ENCODE results near the gene ADAM33.

Gene ADAM33

DNA sequence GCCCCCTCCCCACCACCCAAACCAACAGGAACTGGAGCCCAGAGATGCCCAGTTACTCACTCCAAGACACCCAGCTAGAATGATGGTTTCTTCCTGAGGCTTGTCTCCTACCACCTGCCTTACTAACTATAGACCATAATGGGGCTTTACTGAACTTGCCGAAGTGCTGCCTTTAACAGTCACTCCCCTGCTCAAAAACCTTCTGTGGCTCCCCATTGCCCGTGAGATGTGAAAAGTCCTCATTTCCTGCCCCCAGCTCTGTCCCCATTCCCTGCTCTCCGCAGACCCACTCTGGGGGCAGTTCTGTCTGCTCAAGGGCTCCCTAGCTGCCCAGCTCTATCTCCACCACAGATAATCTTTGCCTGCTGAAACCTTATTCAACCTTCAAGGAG lies 25.7 kb upstream of the ADAM33 start:
- DNase-seq (ENCODE audit: insufficient read length, low spot score) (no peak), FAIRE-seq (no peak)

DNA sequence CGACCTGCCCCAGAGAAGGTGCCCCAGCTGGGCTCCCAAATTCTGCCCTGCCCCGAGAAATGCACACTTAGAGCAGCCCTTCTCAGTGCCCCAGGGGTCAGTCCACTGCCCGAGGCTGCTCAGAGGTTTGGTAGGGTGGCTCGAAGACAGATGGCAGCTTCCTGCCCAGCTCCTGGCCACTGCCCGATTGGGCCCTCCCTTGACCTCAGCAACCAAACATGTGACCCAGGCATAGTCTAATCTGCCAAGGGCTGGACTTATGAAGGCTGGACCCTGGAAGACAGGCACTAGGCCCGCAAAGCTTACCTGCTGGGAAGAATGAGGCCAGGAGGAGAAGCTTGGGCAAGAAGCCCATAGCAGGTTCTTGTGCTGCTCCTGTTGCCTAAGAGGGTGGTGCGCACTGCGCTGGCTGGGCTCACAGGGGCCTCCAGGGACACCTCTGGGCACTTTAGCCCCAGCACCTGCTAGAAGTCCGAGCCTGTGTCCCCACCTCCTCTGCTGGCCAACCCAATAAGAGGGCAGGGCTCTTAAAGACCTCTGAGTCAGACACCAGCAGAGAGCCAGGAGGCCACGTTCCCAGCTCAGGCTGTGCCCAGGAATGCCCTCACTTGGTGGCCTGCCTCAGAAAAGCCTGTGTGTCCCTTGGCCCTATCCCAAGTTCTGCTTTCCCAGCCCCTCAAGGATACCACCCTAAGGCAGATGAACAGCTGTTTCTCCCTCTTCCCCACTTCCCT lies 25.1 kb upstream of the ADAM33 start:
- DNase-seq (ENCODE audit: insufficient read length, low spot score) = no peak
- FAIRE-seq = no peak

DNA sequence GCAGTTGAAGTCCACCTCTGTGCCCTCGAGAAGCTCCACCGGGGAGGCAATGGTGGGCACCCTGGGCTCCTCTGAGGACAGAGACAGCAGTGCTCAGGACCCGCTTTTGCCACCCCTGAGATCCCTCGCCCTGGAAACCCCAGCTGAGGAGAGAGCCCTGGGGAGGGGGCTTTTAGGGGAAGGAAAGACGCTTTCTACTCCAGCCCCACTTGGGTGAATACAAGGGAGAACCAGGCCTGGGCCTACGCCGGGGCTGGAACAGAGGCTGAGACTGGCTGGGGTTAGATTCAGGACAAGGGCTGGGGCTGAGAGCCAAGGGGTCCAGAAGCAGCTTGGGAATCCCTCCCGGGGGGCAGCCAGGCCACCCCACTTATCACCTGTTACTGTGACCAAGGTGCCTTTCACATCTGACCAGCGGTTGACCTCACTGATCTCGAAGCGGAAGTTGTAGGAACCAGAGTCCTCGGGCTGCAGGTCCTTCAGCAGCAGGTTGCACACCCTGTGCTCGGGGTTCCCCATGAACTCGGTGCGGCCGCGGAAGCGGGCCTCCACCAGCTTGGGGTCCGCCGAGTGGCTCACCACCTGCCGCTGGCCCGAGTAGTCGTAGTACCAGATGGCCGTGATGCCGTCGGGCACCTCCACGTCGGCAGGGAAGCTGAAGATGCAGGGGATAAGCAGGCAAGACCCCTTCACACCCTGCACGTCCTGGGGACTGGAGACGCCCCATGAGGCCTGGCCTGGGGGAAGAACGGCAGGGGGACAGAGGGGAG lies 24.3 kb upstream of the ADAM33 start:
- DNase-seq (ENCODE audit: insufficient read length, low spot score) (no peak), FAIRE-seq (no peak)

DNA sequence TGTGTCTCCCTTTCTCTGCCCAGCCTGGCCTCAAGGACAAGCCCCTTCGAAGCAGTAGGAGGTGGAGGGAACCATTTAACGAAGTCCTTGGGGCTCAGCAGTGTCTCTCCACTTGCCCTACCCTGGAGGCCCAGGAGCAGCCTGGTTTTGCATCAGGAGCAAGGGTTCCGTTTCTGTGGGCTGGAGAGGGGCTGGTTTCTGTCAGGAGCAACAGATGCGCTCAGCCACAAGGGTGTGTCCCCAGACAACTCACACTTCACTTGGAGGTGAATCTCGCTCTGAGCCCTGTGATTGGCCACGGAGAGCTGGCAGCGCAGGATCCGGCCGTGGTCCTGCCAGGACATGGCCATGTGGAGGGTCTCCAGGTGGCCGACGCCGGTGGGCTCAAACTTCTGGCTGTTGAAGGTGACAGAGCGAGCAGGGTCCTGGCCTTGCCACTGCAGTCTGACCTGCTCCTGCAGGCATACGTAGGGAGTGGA lies 23.7 kb upstream of the ADAM33 start:
- no peak for DNase-seq (ENCODE audit: insufficient read length, low spot score)

DNA sequence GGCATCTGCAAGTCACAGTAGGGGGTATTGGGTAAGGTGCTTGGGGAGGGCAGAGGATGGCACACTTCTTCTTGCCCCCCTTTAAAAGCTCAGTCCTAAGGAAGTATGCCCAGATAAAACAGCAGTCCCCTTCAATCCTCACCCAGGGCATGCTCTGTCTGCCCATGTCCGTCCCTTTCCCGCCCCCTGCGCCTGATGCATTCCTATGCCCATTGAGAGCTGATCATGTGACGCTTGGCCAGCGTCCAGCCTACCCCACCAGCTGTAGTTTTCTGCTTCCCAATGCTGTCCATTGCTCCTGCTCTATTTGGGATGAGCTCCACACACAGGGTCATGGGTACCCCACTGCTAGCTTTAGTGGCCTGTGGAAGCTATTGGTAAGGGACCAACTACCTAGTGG lies 22.3 kb upstream of the ADAM33 start:
- DNase-seq (ENCODE audit: insufficient read length, low spot score) (no peak), FAIRE-seq (no peak)

More for the DNA sequence above, 23.7 kb upstream of the ADAM33 start:
- FAIRE-seq = no peak

DNA sequence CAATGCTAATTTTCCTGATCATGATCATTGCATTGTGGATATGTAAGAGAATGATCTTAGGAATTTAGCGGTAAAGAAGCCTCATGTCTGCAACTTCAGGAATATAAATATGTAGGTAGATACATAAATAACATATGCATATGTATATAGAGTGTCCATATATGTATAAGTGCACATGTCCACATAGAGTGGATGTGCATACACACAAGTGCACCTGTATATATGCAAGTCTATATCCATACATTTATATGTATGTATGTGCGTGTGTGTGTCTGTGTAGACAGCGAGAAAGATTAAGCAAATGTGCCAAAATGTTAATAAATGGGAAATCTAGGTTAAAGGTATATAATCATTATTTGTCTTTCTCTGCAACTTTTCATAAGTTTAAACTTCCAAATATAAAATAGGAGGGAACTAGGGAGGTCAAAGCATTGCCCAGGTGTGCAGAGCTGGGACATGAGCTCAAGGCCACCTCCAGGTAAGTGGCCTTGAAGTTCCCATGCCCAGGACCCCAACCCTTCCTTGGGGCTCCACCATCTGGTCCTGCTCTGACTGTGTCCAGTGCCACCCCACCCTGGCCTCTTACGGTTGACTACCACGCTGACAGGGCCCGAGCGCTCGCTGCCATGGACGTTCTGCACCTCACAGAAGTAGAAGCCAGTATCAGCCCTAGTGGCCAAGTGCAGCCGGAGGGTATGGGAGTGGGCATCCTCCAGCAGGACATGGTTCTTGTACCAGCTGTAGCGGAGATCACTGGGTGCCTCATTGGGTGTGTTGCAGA lies 21.0 kb upstream of the ADAM33 start:
- no peak for FAIRE-seq
- DNase-seq (ENCODE audit: insufficient read length, low spot score) = no peak

DNA sequence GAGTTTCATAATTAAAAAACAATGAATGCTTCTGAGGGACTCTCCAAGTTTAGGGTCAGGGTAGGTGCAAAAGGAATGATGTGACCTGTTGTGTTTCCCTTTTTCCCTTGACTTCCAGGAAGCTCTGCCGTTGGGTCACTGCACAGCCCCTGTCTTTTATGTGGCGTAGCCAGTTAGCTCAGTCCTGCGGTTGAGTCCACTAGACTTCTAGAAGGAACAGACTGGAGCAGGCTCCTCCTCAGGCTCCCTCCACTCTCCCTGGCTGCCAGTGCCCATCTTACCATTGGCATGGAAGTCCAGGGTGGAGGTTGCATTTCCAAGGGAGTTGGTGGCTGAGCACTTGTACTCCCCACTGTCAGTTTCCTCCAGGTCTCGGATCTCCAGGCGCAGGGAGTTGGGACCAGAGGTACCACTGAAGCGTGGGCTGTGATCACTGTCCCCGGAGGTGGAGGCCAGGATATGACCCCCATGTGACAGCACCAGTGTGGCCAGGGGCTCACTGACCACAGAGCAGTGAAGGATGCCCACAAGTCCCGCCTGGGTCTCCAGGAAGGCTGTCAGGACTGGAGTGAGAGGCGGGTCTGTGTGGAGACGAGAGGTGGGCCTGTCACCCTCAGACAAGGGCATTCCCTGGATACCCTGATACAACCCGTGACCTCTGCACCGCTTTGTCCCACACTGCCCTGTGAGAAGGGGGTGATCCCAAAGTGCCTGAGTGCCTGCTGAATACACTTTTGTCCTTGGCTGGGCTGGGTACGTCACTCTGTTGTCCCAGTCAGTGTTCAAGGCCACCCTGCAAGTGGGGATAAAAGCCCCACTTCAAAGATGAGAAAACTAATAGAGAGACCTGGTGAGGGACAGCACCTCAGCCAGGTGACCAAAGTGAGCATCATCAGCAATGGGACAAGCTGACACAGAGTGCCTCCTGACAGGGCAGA lies 19.5 kb upstream of the ADAM33 start:
- FAIRE-seq (no peak), DNase-seq (ENCODE audit: insufficient read length, low spot score) (no peak)

DNA sequence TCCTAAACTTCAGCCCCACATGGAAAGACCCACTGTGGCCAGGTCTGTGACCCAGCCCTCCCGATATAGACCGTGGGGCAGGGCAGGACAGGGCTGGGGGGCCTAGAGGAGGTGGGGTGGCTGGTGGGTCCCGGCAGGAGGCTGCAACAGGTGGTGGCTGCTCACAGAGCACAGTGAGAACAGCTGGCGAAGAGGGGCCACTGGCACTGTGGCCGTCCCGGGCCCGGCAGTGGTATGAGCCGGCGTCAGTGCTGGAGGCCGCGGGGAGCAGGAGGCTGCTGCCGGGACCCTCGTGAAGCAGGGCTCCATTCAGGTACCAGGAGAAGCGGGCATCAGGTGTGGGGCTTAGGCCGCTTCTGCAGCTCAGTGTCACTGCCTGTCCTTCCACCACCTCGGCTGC lies 17.2 kb upstream of the ADAM33 start:
- DNase-seq (ENCODE audit: insufficient read length, low spot score) (no peak), FAIRE-seq (no peak)

DNA sequence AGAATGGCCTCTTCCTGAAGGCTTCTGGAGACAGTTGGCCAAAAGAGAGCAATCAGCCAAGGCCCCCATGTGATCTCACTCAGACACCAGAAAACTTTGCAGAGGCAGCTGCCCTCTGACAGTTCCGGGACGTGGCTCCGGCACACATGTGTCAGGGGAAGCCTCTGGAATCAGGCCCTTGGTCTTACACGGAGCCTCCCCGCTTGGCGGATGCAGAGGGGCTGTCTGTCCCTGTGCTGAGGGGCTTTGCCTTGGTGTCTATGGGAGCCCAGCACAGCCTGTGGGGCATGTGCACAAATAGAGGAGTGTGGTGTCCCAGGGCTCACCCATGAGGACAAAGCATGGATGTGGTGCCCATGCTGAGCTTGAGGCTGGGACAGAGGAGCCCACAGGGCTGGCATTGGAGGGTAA lies 16.8 kb upstream of the ADAM33 start:
- no peak for FAIRE-seq

DNA sequence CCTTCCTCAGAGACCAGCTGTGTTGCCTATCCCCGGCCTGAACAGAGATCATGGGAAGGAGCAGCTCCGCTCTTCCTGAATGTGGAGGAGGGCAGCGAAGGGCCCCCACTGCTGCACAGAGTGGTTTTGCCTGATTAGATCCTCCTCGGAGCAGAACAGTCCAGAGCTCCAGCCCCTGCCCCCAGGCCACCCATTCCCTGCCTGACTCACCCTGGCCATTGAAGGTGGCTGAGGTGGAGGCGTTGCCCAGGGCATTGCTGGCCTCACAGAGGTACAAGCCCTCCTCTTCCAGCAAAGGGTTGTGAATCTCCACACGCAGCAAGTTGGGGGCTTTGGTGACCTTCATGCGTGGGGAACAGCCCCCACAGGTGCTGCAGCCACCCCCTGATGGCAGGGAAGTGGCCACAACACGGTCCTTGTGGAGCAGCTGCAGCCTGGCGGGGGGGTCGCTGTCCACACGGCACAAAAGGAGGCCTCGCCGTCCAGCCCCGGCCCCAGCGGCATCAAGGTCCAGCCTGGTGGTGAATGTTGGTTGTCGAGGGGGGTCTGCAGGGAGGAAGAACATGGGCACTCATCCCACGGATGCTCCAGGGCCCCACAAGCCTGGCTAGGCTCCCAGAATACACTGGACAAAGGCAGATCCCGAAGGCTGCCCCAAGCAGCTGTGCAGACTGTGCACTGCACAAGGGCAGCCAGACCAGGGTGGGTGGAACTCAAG lies 15.9 kb upstream of the ADAM33 start:
- no peak for FAIRE-seq
- no peak for DNase-seq (ENCODE audit: insufficient read length, low spot score)

More for the DNA sequence above, 16.8 kb upstream of the ADAM33 start:
- no peak for DNase-seq (ENCODE audit: insufficient read length, low spot score)

DNA sequence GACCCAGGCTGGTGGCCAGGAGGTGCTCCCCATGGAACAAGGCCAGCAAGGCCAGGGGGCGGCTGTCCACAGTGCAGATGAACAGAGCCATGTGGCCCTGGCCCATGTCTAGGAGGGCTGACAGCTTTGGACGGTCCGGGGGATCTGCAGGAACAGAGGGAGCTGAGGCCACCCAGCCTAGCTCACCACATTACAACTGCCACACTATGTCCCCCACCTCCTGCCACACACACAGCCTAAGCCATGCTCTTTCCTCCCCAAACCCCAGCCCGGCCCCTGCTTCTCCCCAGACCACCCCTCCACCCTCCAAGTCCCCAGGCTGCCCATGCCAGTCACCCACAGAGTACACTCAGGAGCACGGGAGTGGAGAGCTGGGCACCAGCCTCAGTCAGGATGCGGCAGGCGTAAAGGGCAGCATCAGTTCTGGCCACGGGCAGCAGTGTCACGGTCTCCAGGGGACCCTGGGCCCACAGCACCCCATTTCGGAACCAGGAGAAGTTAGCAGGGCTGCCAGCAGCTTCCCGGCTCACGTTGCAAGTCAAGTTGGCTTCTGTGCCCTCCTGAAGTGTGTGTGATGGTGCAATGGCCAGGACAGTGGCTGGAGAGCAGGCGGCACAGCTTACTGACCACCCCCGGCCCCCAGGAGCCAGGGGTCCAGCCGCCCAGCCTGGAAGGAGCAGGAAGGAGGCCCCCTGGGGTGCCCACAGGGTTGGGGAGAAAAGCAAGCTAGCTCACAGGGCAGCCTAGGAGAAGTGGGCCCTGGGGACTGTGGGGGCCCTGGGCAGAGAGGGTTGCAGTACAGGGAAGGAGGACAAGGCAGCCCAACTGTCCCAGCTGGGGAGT lies 15.2 kb upstream of the ADAM33 start:
- DNase-seq (ENCODE audit: insufficient read length, low spot score) (no peak), FAIRE-seq (no peak)

DNA sequence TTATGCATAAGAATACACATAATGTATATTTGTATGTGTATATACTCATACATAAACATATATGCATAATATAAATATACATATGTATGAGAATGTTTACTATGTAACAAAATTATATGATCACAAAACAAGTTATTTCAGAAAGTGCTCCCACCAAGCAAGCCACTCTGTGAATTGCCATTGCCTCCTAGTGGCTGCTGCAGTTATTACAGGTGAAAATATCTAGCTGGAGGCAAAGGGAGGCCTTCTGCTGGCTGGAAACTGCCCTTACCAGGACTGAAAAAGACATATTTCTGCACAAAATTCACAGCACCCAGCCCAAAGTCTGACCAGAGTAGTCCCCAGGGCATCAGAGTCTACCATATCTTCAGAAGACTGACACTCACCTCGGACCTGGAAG lies 14.4 kb upstream of the ADAM33 start:
- FAIRE-seq = no peak
- DNase-seq (ENCODE audit: insufficient read length, low spot score) = no peak

DNA sequence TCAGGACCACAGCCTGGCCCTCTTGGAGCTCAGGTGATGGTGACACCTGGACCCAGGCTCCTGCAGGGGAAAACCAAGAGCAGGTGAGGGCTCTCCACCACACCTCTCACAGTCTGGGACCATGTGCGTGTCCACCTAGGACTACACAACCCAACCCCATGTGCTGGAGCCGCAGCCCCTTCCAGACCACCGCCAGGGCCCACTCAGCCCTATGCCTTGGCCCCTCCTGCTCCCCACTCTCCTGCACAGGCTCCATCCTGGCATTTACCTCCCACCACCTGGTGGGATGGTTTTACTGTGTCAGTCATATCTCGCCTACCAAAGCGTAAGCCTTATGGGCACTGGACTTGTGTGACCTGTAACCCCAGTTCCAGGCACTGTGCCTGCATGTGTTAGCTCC lies 13.1 kb upstream of the ADAM33 start:
- FAIRE-seq (no peak), DNase-seq (ENCODE audit: insufficient read length, low spot score) (no peak)

DNA sequence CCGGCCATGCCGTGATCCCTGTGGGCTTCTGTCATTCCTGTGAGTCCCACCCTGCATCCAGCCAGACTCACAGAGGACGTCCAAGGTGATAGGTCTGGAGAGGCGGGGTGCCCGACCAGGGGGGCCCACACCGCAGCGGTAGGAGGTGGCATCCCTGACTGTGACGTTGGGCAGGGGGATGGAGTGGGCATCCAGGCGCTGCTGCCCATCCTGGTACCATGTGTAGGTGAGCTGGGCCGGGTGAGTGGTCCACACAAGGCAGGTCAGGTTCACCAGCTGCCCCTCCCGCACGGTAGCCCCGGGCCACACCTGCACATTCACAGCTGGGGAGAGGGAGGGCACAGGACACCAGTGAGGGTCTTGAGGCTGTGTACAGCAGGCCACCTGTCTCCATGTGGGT lies 11.6 kb upstream of the ADAM33 start:
- no peak for FAIRE-seq
- DNase-seq (ENCODE audit: insufficient read length, low spot score) = no peak

DNA sequence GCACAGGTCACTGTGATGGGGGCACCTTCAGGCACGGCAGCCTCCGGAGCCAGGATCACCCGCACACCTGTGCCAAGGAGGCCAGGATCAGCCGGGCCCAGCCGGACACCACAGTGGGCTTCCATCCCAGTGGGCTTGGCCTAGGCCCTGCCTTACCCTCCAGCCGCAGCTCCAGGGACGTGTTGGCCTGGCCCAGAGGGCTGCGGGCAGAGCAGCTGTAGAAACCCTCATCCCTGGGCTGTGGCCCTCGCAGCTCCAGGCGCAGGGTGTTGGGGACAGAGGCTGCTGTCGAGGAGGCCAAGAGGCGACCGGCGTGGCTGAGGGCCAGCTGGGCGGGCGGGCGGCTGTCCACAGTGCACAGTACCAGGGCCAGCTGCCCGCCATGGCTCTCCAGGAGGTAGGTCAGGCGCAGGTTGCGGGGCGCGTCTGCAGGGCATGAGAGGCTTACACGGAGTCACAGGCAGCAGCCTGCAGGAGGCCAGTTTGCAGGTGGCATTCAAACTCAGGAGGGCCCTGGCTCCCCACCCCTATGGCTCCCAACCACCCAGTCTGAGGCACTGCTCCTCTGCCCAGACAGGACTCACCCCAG lies 11.0 kb upstream of the ADAM33 start:
- DNase-seq (ENCODE audit: insufficient read length, low spot score) = no peak
- no peak for FAIRE-seq

DNA sequence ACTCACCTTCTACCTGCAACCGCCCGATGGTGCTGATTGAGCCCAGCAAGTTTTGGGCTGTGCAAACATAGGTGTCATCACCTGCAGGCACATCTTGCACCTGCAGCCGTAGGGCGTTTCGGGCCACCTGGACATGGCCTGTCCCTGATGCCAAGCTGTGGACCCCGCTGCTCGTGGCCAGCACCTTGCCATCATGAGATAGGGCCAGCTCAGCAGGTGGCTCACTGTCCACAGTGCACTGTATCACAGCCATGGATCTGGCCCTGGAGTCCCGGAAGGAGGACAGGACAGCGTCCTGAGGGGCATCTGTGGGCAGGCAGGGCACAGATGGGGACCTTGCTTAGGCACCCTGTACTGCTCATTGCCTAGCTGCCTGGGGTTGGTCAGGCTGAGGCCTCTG lies 10.1 kb upstream of the ADAM33 start:
- FAIRE-seq = no peak

DNA sequence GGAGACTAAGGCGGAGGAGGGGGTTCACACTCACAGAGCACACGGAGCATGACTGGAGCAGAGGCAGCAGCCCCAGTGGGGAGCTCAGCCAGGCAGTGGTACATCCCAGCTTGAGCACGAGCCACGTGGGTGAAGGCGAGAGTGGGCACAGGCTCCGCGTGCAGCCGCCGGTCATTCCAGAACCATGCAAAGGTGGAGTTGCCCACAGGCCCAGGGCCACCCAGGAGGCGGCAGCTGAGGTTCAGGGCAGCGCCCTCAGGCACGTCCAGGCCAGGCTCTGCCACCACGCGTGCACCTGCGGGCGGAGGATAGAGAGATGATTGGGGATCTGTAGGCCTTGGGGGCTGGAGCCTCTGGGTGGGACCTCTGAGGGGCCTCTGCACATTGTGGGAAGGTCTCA lies 9.5 kb upstream of the ADAM33 start:
- FAIRE-seq (no peak), DNase-seq (ENCODE audit: insufficient read length, low spot score) (no peak)

More for the DNA sequence above, 10.1 kb upstream of the ADAM33 start:
- DNase-seq (ENCODE audit: insufficient read length, low spot score) = no peak

DNA sequence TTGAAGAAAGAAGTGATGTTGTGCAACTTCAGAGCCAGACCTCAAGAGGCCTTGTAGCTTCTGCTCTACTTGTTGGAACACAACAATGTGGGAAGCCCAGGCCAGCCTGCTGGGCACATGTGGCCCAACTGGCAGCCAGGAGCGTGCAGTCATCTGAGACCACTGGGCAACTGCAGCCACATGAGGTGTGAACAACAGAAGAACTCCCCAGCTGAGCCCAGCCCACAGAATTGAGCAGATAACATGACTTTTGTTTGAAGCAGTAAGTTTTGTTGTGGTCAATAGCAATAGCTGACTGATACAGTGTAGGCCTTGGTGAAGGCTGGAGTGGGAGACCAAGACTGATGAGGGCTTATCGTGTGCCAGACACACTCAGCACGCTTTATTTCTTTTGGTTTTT lies 8.6 kb upstream of the ADAM33 start:
- FAIRE-seq (no peak), DNase-seq (ENCODE audit: insufficient read length, low spot score) (no peak)
